Astrocyte (in vitro differentiated cells and primary cell): ENCODE measurements around the gene ZNF132. TPM values are rescaled to one million over a fixed set of nuclear protein-coding genes. Genes with fewer than 3 reads are reported as not detected.

Experiments used
- DNase-seq: peaks from one replicate; pipeline ENCODE4 v3.0.0-alpha.2; 2010; ENCODE audit warnings: low read depth
- FAIRE-seq: peaks from 2 replicates; lab custom pipeline; 2011; peaks lifted over from hg19 to GRCh38; lab: Jason Lieb, UNC
- H2AFZ ChIP-seq: 2 replicates; pipeline ENCODE4 v1.6.0; 2012; ENCODE audit warnings: low read depth, low read length, inconsistent platforms
- H3K27ac ChIP-seq: 2 replicates; pipeline ENCODE4 v1.5.1; 2011; ENCODE audit warnings: low read depth, low read length, inconsistent platforms
- H3K27me3 ChIP-seq: 2 replicates; pipeline ENCODE4 v1.6.0; 2011; ENCODE audit warnings: low read length, inconsistent platforms; ENCODE audit not compliant: insufficient read depth
- H3K36me3 ChIP-seq: 2 replicates; pipeline ENCODE4 v1.5.1; 2011; ENCODE audit warnings: low read length, inconsistent platforms; ENCODE audit not compliant: insufficient read depth
- H3K4me1 ChIP-seq: 2 replicates; pipeline ENCODE4 v1.5.1; 2011; ENCODE audit warnings: low read length, inconsistent platforms; ENCODE audit not compliant: insufficient read depth
- H3K4me2 ChIP-seq: 2 replicates; pipeline ENCODE4 v1.6.0; 2012; ENCODE audit warnings: low read length, inconsistent platforms
- H3K4me3 ChIP-seq: 2 replicates; pipeline ENCODE4 v1.5.1; 2011; ENCODE audit warnings: low read depth, mild to moderate bottlenecking, low read length, inconsistent platforms; ENCODE audit not compliant: insufficient read depth
- H3K79me2 ChIP-seq: 2 replicates; pipeline ENCODE4 v1.6.0; 2012; ENCODE audit warnings: mild to moderate bottlenecking, low read length, inconsistent platforms; ENCODE audit not compliant: insufficient read depth
- H3K9ac ChIP-seq: 2 replicates; pipeline ENCODE4 v1.6.0; 2012; ENCODE audit warnings: mild to moderate bottlenecking, low read length, inconsistent platforms
- H3K9me3 ChIP-seq: 2 replicates; pipeline ENCODE4 v1.5.1; 2012; ENCODE audit warnings: low read depth, mild to moderate bottlenecking, low read length, inconsistent platforms; ENCODE audit not compliant: insufficient read depth
- H4K20me1 ChIP-seq: 2 replicates; pipeline ENCODE4 v1.6.0; 2012; ENCODE audit warnings: low read length, inconsistent platforms; ENCODE audit not compliant: insufficient read depth
- H3K27ac Mint-ChIP-seq: one replicate; pipeline ENCODE4 v1.8.0; 2021; ENCODE audit warnings: mild to moderate bottlenecking, mixed read lengths; ENCODE audit not compliant: unreplicated experiment
- H3K27me3 Mint-ChIP-seq: one replicate; pipeline ENCODE4 v1.8.0; 2021; ENCODE audit warnings: low read depth, mixed read lengths; ENCODE audit not compliant: unreplicated experiment
- H3K36me3 Mint-ChIP-seq: one replicate; pipeline ENCODE4 v1.8.0; 2021; ENCODE audit warnings: low read depth, mixed read lengths; ENCODE audit not compliant: unreplicated experiment
- H3K4me1 Mint-ChIP-seq: one replicate; pipeline ENCODE4 v1.8.0; 2021; ENCODE audit warnings: low read depth, mixed read lengths; ENCODE audit not compliant: unreplicated experiment
- H3K4me3 Mint-ChIP-seq: one replicate; pipeline ENCODE4 v1.8.0; 2021; ENCODE audit warnings: mild to moderate bottlenecking, moderate library complexity, mixed read lengths; ENCODE audit not compliant: unreplicated experiment
- H3K9me3 Mint-ChIP-seq: one replicate; pipeline ENCODE4 v1.8.0; 2021; ENCODE audit warnings: mild to moderate bottlenecking, mixed read lengths; ENCODE audit not compliant: unreplicated experiment
- EZH2 ChIP-seq: IDR thresholded peaks from 2 replicates; pipeline ENCODE4 v1.6.1; 2012; ENCODE audit warnings: mild to moderate bottlenecking, low read length, inconsistent platforms; ENCODE audit not compliant: insufficient read depth
- microRNA-seq: library from miRNA; unstranded; fragments of <30 nt; microRNA quantifications from one replicate; pipeline ENCODE4 v1.2.0, GENCODE V29; 2020
- total RNA-seq: library from RNA; stranded (reverse); gene quantifications from 2 replicates; pipeline ENCODE4 v1.2.1, GENCODE V29; 2021
- TF ChIP-seq, protein P1 (sequence below): IDR thresholded peaks from 2 replicates; pipeline ENCODE4 v1.5.1; 2011; ENCODE audit warnings: low read depth, mild to moderate bottlenecking, inconsistent platforms, low read length, moderate library complexity; ENCODE audit not compliant: insufficient read depth

The ZNF132 gene
- total RNA-seq, 1 donor from 2014 or later, result 1.9 TPM

DNA sequence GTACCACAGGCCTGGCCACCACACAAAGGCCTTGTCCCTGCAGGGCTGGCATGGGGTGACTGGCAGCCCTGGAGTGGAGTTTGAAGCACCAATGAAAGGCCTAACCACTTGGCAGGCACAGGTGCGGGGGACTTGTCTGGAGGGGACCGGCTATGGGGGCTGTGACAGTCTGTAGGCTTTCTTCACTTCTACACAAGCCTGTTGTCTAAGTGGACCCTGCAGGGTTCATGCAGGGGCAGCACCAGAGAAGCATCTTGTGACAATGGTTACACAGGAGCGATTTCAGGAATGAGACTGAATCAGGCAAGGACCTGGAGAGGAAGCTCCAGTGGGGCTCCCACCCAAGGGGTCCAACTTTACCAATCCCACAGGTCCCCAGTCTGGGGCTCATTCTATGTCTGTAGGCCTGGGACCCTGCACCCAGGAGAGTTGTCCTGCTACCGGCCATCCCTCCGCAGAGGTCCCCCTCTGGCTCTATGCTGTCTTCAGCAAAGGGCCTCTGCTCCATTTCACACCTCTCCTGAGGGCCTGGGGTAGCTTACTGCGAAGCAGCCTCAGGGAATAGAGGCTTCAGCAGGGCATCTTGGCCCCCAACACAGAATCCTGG lies 56.9 kb downstream of the ZNF132 start:
- peaks cover 3% of the 10 kb centered on the region for H3K36me3 Mint-ChIP-seq
- peaks cover 24% of the 10 kb centered on the region for H3K4me1 ChIP-seq
- no peak overlapping the region for H3K27ac ChIP-seq
- no peak overlapping the region for H3K4me3 ChIP-seq
- peaks cover 10% of the 10 kb centered on the region for H4K20me1 ChIP-seq
- no peaks in the 10 kb centered on the region for H3K9me3 Mint-ChIP-seq
- no peak overlapping the region for H3K9ac ChIP-seq
- no peak overlapping the region for H2AFZ ChIP-seq
- no peak overlapping the region for H3K4me2 ChIP-seq
- FAIRE-seq (no peak), DNase-seq (no peak)
- H3K9me3 ChIP-seq, result no peaks in the 10 kb centered on the region
- no peak overlapping the region for H3K27ac Mint-ChIP-seq
- H3K27me3 Mint-ChIP-seq, result no peaks in the 10 kb centered on the region
- H3K4me3 Mint-ChIP-seq, result peak overlapping the region; percentile 92
- no peak for TF ChIP-seq EZH2
- TF ChIP-seq, protein P1, sequence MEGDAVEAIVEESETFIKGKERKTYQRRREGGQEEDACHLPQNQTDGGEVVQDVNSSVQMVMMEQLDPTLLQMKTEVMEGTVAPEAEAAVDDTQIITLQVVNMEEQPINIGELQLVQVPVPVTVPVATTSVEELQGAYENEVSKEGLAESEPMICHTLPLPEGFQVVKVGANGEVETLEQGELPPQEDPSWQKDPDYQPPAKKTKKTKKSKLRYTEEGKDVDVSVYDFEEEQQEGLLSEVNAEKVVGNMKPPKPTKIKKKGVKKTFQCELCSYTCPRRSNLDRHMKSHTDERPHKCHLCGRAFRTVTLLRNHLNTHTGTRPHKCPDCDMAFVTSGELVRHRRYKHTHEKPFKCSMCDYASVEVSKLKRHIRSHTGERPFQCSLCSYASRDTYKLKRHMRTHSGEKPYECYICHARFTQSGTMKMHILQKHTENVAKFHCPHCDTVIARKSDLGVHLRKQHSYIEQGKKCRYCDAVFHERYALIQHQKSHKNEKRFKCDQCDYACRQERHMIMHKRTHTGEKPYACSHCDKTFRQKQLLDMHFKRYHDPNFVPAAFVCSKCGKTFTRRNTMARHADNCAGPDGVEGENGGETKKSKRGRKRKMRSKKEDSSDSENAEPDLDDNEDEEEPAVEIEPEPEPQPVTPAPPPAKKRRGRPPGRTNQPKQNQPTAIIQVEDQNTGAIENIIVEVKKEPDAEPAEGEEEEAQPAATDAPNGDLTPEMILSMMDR, result no peak
- peaks cover 16% of the 10 kb centered on the region for H3K4me1 Mint-ChIP-seq
- peaks cover 41% of the 10 kb centered on the region for H3K79me2 ChIP-seq
- peaks cover under 1% of the 10 kb centered on the region for H3K36me3 ChIP-seq
- H3K27me3 ChIP-seq, result no peaks in the 10 kb centered on the region

Small RNA genes within 50 kb of the gene (microRNA-seq; reads per million reads assigned to microRNA genes)
- 0.82 reads per million for gene MIR4754

Other genes starting within 250 kb of the ZNF132 start
- 23.4 and 23.7 TPM in 2 replicates for gene ZNF544, start 211.2 kb downstream of the ZNF132 start, total RNA-seq
- gene ZNF8, start 161.2 kb downstream of the ZNF132 start, total RNA-seq, result 10.0 and 10.4 TPM in 2 replicates
- 34.6 and 40.9 TPM in 2 replicates for gene ERVK3-1, start 134.8 kb downstream of the ZNF132 start, total RNA-seq
- gene ZSCAN22, start 113.2 kb downstream of the ZNF132 start, total RNA-seq, result 2.7 and 3.1 TPM in 2 replicates
- 32.3 and 35.9 TPM in 2 replicates for gene A1BG, start 86.7 kb downstream of the ZNF132 start, total RNA-seq
- gene ZNF497, start 77.4 kb downstream of the ZNF132 start, total RNA-seq, result 0.43 and 0.55 TPM in 2 replicates
- gene ZNF837, start 59.1 kb downstream of the ZNF132 start, total RNA-seq, result 2.4 and 2.9 TPM in 2 replicates
- gene RPS5, start 52.9 kb downstream of the ZNF132 start, total RNA-seq, result 793 and 891 TPM in 2 replicates
- gene RNF225, start 44.5 kb downstream of the ZNF132 start, total RNA-seq, result 0.36 and 0.41 TPM in 2 replicates
- 11.7 and 12.7 TPM in 2 replicates for gene ZNF584, start 31.5 kb downstream of the ZNF132 start, total RNA-seq
- gene ZNF324B, start 11.5 kb upstream of the ZNF132 start, total RNA-seq, result 4.9 and 5.7 TPM in 2 replicates
- gene ZNF324, start 26.9 kb upstream of the ZNF132 start, total RNA-seq, result 9.3 and 9.6 TPM in 2 replicates
- 6.0 and 6.2 TPM in 2 replicates for gene ZNF446, start 36.2 kb upstream of the ZNF132 start, total RNA-seq
- gene SLC27A5, start 71.8 kb upstream of the ZNF132 start, total RNA-seq, result 6.8 TPM in 2 replicates
- gene ZBTB45, start 79.7 kb upstream of the ZNF132 start, total RNA-seq, result 16.2 and 16.3 TPM in 2 replicates
- 339 and 351 TPM in 2 replicates for gene TRIM28, start 103.9 kb upstream of the ZNF132 start, total RNA-seq
- gene CHMP2A, start 115.0 kb upstream of the ZNF132 start, total RNA-seq, result 71.3 and 80.0 TPM in 2 replicates
- 106 and 113 TPM in 2 replicates for gene UBE2M, start 118.5 kb upstream of the ZNF132 start, total RNA-seq
- gene MZF1, start 133.2 kb upstream of the ZNF132 start, total RNA-seq, result 14.7 and 17.4 TPM in 2 replicates